Measurements from ENCODE around the gene IFNGR1.

IFNGR1 gene

GRCh38 chr6:137149035-137149393 is 70.2 kb downstream of the IFNGR1 start:
- DNase-seq (ENCODE audit: low read depth): no peak

- peak; percentile 79 for DNase-seq (ENCODE audit: low read depth)
Observed at GRCh38 chr6:137148306-137149034, 70.7 kb downstream of the IFNGR1 start.
